ENCODE measurements around the gene DNAH3.
"Not testable (repeated sequence)": the region's sequence is repeated elsewhere in the genome, so short reads cannot be mapped to it uniquely, and the experiment has no call there.

Gene DNAH3

DNA sequence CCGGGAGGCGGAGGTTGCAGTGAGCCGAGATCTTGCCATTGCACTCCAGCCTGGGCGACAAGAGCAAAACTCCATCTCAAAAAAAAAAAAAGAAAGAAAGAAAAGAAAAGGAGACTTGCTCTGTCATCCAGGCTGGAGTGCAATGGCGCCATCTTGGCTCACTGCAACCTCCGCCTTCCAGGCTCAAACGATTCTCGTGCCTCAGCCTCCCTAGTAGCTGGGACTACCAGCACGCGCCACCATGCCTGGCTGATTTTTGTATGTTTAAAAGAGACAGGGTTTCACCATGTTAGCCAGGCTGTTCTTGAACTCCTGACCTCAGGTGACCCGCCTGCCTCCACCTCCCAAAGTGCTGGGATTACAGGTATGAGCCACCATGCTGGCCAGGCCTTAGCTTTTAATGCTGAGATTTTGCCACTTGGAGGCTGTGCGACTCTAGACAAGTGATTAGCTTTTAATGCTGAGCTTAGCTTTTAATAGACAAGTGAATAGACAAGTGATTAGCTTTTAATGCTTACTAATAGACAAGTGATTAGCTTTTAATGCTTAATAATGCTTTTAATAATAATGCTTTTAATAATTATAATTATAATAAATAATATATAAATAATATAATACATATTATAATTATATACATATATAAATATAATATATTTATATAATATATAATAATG is 17.4 kb upstream of the DNAH3 start:
- no peak for DNase-seq

DNA sequence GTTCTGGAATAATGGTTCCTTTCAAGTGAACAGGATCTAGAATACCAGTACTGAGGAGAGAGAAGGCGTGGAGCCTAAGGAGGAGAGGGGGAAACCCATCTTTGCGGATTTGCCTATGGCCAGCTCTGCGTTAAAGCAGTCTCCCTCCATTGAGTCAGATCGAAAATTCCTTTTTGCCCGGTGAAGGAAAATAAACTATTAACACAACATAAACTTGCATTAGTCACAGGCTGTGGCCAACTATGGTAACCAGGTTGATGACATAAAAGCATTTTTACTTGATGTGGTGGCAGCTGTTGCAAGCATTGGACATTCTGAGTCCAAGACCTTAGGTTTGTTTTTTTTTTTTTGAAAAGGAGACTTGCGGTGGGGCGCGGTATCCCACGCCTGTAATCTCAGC is 16.7 kb upstream of the DNAH3 start:
- no peak for DNase-seq

- no peak for DNase-seq
These were observed 15.9 kb upstream of the DNAH3 start for GRCh38 chr16:21166561-21166961.

GRCh38 chr16:21164521-21165168 is 14.0 kb upstream of the DNAH3 start:
- DNase-seq, result no peak

DNA sequence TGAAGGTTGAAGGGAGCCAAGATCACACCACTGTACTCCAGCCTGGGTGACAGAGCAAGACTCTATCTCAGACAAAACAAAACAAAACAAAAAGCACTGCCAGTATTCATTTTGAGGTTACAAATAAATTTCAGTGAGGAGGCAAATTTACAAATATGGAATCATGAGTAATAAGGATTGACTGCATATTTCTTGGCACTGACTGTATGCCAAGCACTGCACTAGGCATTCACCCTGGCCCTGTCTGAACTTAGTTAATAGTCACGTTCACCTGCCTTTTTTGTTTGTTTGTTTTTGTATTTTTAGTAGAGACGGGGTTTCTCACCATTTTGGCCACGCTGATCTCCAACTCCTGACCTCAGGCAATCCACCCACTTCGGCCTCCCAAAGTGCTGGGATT is 12.9 kb upstream of the DNAH3 start:
- DNase-seq, result no peak

DNA sequence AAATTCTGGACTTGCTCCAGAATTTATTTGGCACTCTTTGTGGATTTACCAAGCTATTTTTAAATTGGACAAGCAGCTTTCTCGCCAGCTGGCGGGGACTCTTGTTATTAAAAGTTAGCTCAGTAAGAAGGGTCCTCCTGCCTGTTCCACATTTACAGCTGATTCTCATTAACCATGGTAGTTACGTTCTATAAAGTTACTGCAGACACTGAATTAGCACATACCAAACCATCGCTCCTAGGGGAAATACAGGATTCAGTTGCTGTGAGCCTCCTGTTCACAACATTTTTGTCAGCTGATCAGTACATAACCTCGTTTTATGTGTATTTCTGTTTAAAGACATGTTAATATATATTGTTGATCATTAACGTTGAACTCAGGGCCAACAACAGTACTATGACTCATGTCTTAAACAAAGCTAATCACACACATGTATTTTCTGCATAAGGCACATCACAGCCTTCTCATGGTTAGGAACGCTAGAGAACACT is 12.1 kb upstream of the DNAH3 start:
- no peak for DNase-seq

GRCh38 chr16:21161211-21161610 is 10.6 kb upstream of the DNAH3 start:
- no peak for DNase-seq

- DNase-seq, result no peak
These were observed 9.6 kb upstream of the DNAH3 start for GRCh38 chr16:21160276-21160675.

DNA sequence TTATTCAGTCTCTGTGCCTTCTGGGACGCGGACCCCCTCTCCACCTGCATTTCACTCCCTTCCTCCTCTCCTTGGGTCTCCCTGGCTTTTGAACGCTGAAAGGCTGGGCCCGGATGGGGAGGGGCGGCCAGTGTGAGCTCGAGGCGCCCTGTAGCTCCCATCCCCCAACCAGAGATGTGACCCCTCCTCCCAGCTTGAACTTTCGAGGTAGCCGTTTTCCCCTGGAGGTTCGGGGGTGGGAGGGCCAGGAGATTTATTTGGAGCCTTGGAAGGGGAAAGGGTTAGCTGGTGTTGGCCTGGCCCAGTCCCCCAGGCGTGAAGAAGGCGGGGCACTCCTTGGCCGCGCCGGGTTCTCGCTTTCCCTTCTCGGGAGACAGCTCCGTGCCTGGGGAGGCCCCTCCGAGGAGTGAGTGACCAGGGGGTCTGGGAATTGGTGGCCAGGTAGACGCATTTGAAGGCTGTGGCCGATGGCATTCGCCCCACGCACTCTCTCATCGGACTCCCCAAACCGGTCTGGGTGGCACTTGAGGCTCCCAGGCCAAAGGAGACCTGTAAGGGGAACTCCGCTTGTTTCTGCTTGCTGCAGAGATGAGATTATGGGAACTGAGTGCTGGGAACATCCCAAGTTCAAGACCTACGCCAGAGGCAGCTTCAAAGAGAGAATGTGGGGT is 8.8 kb upstream of the DNAH3 start:
- no peak for DNase-seq

DNA sequence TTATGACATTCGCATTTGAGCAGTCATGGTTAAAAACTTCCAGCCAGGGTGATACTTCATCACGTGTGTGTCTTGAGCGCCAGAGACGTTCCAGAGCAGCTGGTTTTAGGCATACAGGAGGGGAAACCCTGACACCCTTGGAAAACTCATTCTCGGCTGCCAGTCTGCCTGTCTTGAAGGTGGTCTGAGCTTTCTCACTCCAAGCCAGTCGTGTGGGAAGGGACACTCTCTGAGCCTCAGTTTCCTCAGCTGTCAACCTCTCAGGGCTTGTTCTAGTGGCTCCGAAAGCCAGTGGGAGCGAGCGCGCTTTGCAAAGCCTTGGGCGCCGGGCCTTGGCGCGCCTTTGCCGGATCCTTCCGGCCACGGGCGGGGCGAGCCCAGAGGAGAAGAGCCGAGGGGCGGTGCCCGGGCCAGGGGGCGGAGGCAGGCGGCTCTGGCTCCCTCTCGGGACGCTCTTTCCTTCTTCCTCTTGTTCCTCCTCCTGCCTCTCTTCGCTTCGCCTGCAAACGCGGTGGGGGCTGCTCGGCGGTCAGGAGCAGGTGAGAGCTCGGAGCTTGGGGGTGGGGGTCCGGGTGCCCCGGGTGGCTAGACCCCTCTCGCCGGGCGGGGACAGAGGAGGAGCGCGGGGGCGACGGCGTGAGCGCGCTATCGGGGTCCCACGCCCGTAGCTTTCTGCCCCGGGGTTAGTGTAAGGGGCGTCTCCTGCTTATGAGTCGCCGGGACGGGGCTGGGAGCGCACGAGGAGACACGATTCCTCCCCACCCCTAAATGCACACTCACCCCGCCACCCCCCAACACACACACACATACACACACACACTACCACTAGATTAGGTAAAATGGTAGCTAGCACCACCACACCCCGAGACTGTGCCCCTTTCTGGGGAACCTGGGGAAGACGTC is 7.8 kb upstream of the DNAH3 start, which contains the start of gene LDAF1:
Gene LDAF1, plus strand, starts transcription at position 467 of the 903 bp plus-strand sequence. CDS start 2,509 bp downstream, outside the sequence.
- DNase-seq, result no peak

GRCh38 chr16:21157632-21158031 is 7.0 kb upstream of the DNAH3 start:
- no peak for DNase-seq

GRCh38 chr16:21156767-21157467 is 6.3 kb upstream of the DNAH3 start:
- DNase-seq, result peak; percentile 21

DNA sequence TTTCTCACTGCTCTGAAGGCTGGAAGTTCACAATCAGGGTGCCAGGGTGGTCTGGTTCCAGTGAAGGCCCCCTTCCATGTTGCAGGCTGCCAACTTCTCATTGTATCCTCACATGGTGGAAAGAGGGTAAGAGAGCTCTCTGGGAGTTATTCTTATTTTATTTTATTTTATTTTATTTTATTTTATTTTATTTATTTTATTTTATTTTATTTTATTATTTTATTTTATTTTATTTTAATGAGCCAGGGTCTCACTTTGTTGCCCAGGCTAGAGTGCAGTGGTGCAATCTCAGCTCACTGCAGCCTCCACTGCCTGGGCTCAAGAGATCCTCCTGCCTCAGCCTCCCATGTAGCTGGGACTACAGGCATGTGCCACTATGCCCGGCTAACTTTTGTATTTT is 5.4 kb upstream of the DNAH3 start:
- not testable (repeated sequence) for DNase-seq

DNA sequence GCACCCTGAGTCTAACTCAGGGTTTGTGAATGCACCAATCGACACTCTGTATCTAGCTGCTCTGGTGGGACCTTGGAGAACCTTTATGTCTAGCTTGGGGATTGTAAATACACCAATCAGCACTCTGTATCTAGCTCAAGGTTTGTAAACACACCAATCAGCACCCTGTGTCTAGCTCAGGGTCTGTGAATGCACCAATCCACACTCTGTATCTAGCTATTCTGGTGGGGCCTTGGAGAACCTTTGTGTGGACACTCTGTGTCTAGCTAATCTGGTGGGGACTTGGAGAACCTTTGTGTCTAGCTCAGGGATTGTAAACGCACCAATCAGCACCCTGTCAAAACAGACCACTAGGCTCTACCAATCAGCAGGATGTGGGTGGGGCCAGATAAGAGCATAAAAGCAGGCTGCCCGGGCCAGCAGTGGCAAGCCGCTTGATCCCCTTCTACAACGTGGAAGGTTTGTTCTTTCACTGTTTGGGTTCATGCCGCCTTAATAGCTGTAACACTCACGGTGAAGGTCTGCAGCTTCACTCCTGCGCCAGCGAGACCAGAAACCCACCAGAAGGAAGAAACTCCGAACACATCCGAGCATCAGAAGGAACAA is 2.6 kb upstream of the DNAH3 start:
- DNase-seq, result not testable (repeated sequence)

- not testable (repeated sequence) for DNase-seq
These were observed 1.7 kb upstream of the DNAH3 start for GRCh38 chr16:21152160-21153030.

DNA sequence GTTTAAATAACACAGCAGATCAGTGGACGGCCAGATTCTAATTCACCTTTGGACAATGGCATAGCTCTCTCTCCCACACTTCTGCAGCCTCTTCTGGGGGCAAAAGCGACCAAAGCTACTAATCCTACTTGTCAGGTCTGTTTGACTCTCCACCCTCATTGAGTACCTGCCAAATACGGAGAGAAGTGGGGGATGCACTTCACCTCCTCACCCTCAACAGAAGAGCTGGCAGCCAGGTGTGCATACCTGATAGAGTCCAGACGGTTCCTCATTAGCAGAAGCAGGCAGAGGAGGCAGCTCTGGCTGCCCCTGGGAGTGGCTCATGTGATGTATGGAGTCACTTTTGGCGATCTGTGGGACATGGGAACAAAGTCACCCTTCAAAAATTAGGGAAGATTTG is 4.9 kb downstream of the DNAH3 start:
- DNase-seq, result no peak

GRCh38 chr16:21134053-21134452 is 16.6 kb downstream of the DNAH3 start:
- no peak for DNase-seq

DNA sequence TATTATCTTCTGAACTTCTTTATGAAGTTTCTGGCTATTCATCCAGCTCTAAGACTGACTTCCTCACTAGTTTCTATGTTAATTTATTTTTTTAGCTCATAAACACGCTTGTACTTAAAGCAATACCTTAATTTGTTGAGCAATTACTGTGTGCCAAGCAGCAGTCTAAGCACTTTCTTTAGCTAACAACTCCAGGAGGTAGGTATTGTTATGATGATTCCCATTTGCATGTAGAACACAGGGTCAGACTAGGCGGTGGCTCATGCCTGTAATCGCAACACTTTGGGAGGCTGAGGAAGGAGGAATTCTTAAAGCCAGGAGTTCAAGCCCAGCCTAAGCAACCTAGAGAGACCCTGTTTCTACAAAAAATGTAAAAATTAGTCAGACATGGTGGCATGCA is 19.8 kb downstream of the DNAH3 start:
- DNase-seq, result no peak

GRCh38 chr16:21128991-21129390 is 21.7 kb downstream of the DNAH3 start:
- no peak for DNase-seq

DNA sequence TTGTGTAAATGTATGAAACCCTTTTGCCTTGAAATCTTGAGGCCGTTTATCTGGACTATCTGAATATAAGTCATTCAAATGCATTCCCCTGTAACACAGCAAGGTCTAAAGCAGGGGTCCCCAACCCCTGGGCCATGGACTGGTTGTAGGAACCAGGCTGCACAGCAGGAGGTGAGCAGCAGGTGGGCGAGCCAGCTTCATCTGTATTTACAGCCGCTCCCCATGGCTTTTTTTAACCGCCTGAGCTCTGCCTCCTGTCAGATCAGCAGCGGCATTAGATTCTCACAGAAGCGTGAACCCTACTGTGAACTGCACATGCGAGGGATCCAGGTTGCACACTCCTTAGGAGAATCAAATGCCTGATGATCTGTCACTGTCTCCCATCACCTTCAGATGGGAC is 24.1 kb downstream of the DNAH3 start:
- no peak for DNase-seq

GRCh38 chr16:21125191-21125590 is 25.5 kb downstream of the DNAH3 start:
- no peak for DNase-seq
